Measurements from ENCODE around the gene SNAI3.

GRCh38 chr16:88645455-88645854 is 40.9 kb downstream of the SNAI3 start:
- TF ChIP-seq CTCF (IDR thresholded peaks at IDR 0.05) (no peak), POLR2A (IDR thresholded peaks at IDR 0.05; ENCODE audit: low read depth) (no peak), POLR2AphosphoS5 (IDR thresholded peaks at IDR 0.05) (no peak), EP300 (IDR thresholded peaks at IDR 0.05) (no peak)

Measured in esophagus muscularis mucosa (tissue), 4 donors.